Skeletal muscle satellite cell (primary cell): ENCODE measurements around the gene DIRAS1.
"Not testable (repeated sequence)": the region's sequence is repeated elsewhere in the genome, so short reads cannot be mapped to it uniquely, and the experiment has no call there.

Experiments
- H3K27me3 ChIP-seq: 2 replicates; pipeline ENCODE4 v1.7.0; 2013; ENCODE audit warnings: low read length; ENCODE audit not compliant: control insufficient read depth, insufficient read depth
- H3K36me3 ChIP-seq: 2 replicates; pipeline ENCODE4 v1.7.0; 2013; ENCODE audit warnings: mild to moderate bottlenecking, control low read depth, low read length; ENCODE audit not compliant: insufficient read depth
- H3K4me1 ChIP-seq: 2 replicates; pipeline ENCODE4 v1.7.0; 2013; ENCODE audit warnings: low read length; ENCODE audit not compliant: control insufficient read depth, insufficient read depth
- H3K4me2 ChIP-seq: 2 replicates; pipeline ENCODE4 v1.7.0; 2013; ENCODE audit warnings: mild to moderate bottlenecking, low read length
- H3K4me3 ChIP-seq: 2 replicates; pipeline ENCODE4 v1.7.0; 2013; ENCODE audit warnings: low read length
- H3K9ac ChIP-seq: 2 replicates; pipeline ENCODE4 v1.7.0; 2013; ENCODE audit warnings: mild to moderate bottlenecking, low read depth, low read length, moderate library complexity
- H3K9me3 ChIP-seq: replicated peaks from 2 replicates; pipeline ENCODE4 v1.7.0; 2013; ENCODE audit warnings: mild to moderate bottlenecking, control low read depth, low read length

Gene DIRAS1

DNA sequence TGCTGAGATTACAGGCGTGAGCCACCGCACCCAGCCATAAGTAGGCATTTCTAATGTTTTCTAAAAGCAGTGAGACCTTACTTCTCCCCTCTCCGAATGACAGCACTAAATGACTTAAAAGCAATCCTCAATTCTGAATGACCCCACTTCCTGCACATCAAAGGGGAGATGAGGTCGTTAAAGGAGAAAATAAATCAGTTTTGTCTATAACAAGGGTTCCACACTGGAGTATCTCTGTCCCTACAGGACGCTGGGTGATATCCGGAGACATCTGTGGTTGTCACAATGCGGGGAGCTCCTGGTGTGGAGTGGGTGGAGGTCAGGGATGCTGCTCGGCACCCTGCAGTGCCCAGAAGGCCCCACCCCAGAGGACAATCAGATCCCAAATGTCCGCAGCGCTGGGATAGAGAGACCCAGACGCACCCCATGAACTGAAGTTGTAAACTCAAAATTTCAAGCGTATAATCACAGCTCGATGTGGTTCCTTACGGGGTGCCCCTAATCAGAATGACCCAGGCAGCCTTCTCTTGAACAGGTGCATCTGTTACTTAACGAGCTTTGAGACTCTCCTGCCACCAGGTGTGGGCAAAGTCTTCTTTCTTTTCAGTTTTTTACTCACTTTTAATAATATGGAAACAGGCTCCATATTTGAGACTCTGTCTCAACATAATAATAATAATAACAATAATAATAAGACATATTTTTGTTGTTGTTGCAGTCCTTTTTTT lies 21.6 kb downstream of the DIRAS1 start:
- Histone ChIP-seq H3K4me3 (no peak overlapping the region), H3K4me2 (no peak overlapping the region), H3K9me3 (no peaks in the 10 kb centered on the region), H3K4me1 (peaks cover 3% of the 10 kb centered on the region), H3K9ac (no peak overlapping the region), H3K27me3 (peaks cover 58% of the 10 kb centered on the region), H3K36me3 (no peaks in the 10 kb centered on the region)

DNA sequence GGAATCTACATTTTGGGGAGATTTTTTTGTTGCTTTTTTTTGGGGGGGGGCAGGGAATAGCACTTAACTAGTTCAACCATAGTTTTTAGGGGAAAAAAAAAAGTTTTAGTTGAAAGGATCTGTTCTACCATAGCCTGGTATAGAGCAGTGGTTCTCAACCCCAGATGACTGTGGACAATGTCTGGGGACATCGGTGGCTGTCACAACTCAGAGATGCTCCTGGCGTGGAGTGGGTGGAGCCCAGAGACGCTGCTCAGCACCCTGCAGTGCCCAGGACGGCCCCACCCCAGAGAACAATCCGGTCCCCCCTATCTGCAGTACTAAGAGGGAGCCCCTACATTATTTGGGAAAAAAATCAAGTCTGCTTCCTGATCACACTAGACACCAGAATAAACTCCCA lies 27.0 kb downstream of the DIRAS1 start:
- Histone ChIP-seq H3K4me1 (no peaks in the 10 kb centered on the region), H3K9me3 (no peaks in the 10 kb centered on the region), H3K36me3 (no peaks in the 10 kb centered on the region), H3K4me3 (no peak overlapping the region), H3K4me2 (no peak overlapping the region), H3K27me3 (peaks cover 33% of the 10 kb centered on the region), H3K9ac (no peak overlapping the region)

DNA sequence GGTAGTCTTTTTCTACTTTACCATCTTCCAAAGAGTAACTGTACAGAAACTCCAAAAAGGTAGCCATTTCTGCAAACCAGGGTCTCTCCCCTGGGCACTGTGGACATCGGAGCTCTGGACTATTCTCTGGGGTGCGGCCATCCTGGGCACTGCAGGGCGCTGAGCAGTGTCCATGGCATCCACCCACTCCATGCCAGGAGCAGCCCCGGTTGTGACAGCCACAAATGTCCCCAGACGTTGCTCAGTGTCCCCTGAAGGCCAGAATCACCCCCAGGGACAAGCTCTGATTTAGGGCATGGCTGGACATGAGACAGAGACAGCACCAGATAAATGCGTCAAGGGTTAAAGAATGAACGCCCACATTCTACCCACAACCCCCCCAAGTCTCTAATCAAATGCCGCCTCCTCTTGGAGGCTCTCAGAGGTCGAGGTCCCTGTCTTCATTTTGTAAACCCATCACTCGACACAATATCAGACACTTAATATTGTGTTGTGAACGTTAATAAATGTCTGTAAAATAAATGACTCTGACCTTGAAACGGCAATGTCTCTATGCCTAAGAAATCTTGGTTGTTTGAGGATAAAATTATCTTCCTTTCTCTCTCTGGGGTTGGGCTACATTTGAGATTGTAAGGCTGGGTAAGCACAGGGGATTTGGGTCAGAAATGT lies 27.5 kb downstream of the DIRAS1 start:
- H3K36me3 ChIP-seq, result no peaks in the 10 kb centered on the region
- H3K9ac ChIP-seq, result no peak overlapping the region
- no peak overlapping the region for H3K4me2 ChIP-seq
- H3K27me3 ChIP-seq, result peaks cover 29% of the 10 kb centered on the region
- H3K4me1 ChIP-seq, result no peaks in the 10 kb centered on the region
- no peaks in the 10 kb centered on the region for H3K9me3 ChIP-seq
- H3K4me3 ChIP-seq, result no peak overlapping the region

DNA sequence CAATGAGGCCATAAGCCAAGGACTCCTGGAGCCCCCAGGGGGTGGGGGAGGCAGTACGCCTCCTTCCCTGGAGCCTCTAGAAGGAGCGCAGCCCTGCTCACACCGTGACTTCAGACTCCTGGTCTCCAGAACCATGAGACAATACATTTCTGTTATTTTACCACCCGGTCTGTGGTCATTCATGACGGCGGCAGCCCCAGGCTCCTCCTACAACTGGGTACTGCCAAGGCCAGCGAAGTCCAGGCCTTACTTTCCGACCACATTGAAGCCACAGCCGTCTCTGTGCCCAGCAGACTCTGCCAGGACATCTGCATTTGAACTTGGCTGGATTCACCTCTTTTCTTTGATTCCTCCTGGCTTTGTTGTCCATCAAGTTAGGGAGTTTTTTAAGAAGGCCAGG lies 29.2 kb downstream of the DIRAS1 start:
- Histone ChIP-seq H3K9me3 (no peaks in the 10 kb centered on the region), H3K4me1 (no peaks in the 10 kb centered on the region), H3K4me3 (no peak overlapping the region), H3K9ac (no peak overlapping the region), H3K27me3 (peaks cover 26% of the 10 kb centered on the region), H3K36me3 (no peaks in the 10 kb centered on the region), H3K4me2 (no peak overlapping the region)

DNA sequence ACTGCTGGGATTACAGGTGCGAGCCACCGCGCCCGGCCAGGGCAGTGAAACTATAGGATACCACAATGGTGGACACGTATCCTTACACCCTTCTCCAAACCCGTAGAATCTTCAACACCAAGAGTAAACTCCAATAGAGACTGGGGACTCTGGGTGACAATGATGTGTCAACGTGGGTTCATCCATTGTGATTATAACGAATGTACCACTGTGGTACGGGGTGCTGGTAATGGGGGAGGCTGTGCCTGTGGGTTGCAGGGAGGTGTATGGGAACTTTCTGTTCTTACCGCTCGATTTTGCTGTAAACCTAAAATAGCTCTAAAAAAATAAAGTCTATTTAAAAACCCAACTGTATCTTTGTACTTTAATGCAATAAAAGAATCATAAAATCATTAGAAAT lies 30.3 kb downstream of the DIRAS1 start:
- H3K9me3 ChIP-seq, result no peaks in the 10 kb centered on the region
- H3K36me3 ChIP-seq, result no peaks in the 10 kb centered on the region
- peaks cover 26% of the 10 kb centered on the region for H3K27me3 ChIP-seq
- H3K4me2 ChIP-seq, result no peak overlapping the region
- H3K4me1 ChIP-seq, result no peaks in the 10 kb centered on the region
- no peak overlapping the region for H3K4me3 ChIP-seq
- no peak overlapping the region for H3K9ac ChIP-seq

DNA sequence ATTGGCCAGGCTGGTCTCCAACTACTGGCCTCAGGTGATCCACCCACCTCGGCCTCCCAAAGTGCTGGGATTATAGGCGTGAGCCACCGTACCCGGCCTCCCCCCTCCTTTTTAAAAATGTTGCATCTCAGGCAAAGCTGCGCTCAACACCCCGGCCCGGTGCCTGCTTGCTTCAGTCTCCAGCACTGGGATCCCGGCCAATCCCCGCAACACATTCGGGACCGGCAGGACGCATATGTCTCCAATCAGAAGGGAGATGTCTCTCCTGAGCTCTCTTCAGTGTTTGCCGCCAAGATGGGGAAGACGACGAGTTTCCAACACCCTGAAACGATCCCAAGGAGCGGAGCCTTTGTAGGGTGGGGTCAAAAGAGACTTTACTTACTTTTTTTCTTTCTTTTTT lies 34.8 kb downstream of the DIRAS1 start:
- Histone ChIP-seq H3K4me2 (no peak overlapping the region), H3K36me3 (no peaks in the 10 kb centered on the region), H3K27me3 (no peaks in the 10 kb centered on the region), H3K4me1 (no peaks in the 10 kb centered on the region), H3K4me3 (no peak overlapping the region), H3K9me3 (no peaks in the 10 kb centered on the region), H3K9ac (no peak overlapping the region)

DNA sequence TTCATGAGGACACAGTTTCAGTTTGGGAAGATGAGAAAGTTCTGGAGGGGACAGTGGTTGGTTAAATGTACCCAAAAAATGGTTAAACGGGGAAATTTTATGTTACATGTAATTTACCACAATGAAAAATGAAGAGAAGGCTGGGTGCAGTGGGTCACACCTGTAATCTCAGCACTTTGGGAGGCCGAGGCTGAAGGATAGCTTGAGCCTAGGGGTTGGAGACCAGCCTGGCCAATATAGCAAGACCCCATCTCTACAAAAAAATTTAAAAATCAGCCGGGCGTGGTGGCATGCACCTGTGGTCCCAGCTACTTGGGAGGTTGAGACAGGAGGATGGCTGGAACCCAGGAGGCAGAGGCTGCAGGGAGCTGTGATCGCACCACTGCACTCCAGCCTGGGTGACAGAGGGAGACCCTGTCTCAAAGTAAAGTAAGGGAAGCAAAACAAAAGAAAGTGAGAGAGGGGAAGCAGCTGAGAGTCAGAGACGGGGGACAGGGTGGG lies 35.9 kb downstream of the DIRAS1 start:
- Histone ChIP-seq H3K4me3 (no peak overlapping the region), H3K36me3 (no peaks in the 10 kb centered on the region), H3K9me3 (no peaks in the 10 kb centered on the region), H3K9ac (no peak overlapping the region), H3K4me1 (no peaks in the 10 kb centered on the region), H3K4me2 (no peak overlapping the region), H3K27me3 (no peaks in the 10 kb centered on the region)

DNA sequence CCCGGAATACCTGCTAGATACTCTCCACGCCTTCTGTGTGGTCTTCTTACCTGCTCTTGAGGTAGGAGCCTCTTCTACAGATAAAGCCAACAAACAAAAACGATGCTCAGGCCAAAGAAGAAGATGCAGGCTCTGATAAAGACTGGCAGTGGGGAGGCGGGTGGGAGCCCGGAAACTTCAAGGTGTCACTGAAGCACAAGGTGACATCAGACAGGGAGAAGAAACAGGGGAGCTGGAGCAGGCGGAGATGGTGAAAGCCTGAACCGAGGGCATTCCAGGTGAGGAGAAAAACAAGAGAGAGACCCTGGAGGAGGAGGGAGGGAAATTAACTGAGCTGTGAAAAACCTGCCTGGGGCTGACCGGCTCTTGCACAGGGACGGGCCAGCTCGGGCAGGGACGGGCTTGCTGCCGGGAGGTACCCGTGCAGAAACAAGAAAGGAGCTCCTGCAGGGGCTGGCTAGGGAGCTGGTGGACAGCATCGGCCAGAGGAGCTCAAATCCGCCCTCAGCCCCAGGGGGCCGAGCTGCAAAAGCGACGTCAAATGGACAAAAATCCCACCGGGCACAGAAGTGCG lies 37.7 kb downstream of the DIRAS1 start:
- Histone ChIP-seq H3K27me3 (peaks cover 4% of the 10 kb centered on the region), H3K36me3 (no peaks in the 10 kb centered on the region), H3K9ac (no peak overlapping the region), H3K9me3 (no peaks in the 10 kb centered on the region), H3K4me1 (no peaks in the 10 kb centered on the region), H3K4me3 (no peak overlapping the region), H3K4me2 (no peak overlapping the region)

DNA sequence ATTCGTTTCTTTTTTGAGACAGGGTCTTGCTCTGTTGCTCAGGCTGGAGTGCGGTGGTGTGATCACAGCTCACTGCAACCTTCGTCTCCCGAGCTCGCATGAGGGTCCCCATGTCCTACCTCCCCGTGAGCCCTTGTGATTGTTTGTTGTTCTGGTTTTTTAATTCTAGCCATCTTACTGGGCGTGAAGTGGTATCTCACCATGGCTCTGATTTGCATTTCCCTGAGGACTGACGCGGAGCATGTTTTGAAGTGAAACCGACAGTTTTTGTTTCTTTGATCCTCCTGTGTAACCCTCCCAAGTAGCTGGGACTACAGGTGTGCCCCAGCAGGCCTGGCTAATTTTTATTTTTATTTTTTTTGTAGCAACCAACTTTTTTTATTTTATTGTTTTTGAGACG lies 40.4 kb downstream of the DIRAS1 start:
- Histone ChIP-seq H3K4me3 (no peak overlapping the region), H3K9ac (no peak overlapping the region), H3K9me3 (no peaks in the 10 kb centered on the region), H3K27me3 (peaks cover 31% of the 10 kb centered on the region), H3K36me3 (no peaks in the 10 kb centered on the region), H3K4me2 (no peak overlapping the region), H3K4me1 (no peaks in the 10 kb centered on the region)

DNA sequence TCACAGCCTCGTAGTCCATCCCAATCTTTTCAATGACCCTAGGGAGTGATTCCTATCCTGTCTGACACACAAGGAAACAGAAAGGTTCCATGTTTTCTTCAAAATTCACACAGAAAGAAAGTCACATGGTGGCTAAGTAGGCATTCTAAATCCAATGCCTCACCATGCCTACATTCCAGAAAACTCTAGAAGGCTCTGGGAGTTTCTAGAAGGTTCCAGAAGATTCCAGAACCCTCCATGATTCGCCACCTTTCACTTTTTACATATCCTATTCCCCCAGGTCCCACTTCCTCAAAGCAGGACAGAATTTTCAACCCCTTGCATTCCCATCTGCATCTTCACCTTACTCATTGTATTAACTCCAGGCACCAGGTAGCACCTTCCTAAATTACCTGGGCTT lies 41.7 kb downstream of the DIRAS1 start:
- H3K9me3 ChIP-seq, result no peaks in the 10 kb centered on the region
- no peaks in the 10 kb centered on the region for H3K36me3 ChIP-seq
- no peak overlapping the region for H3K4me3 ChIP-seq

DNA sequence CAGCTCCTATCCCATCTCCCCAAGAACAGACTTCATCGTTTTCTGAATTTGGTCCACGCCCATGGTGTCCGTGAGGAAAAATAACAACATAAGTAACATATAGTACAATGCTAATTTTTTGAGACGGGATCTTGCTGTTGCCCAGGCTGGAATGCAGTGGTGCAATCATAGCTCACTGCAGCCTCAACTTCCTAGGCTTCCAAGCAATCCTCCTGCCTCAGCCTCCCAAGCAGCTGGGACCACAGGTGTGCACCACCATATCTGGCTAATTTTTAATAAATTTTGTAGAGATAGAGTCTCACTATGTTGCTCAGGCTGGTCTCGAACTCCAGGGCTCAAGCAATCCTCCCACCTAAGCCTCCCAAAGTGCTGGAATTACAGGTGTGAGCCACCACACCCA lies 42.2 kb downstream of the DIRAS1 start:
- H3K4me1 ChIP-seq, H3K36me3 ChIP-seq, H3K4me3 ChIP-seq, H3K4me2 ChIP-seq, H3K9me3 ChIP-seq, H3K9ac ChIP-seq: not testable (repeated sequence)
- peaks cover 49% of the 10 kb centered on the region for H3K27me3 ChIP-seq

More for the DNA sequence above, 41.7 kb downstream of the DIRAS1 start:
- no peaks in the 10 kb centered on the region for H3K4me1 ChIP-seq
- H3K27me3 ChIP-seq, result peaks cover 45% of the 10 kb centered on the region
- no peak overlapping the region for H3K9ac ChIP-seq
- H3K4me2 ChIP-seq, result no peak overlapping the region
